H9 (cell line): ENCODE measurements around the gene BCL11B. TPM values are rescaled to one million over a fixed set of nuclear protein-coding genes. Genes with fewer than 3 reads are reported as not detected.

Experiments
- DNase-seq: peaks from one replicate; pipeline ENCODE4 v3.0.0-alpha.2; 2017
- H2AFZ ChIP-seq: one replicate; pipeline ENCODE4 v1.6.1; 2013; ENCODE audit warnings: mild to moderate bottlenecking, low read length, control low read depth, moderate library complexity
- H2AK5ac ChIP-seq: 2 replicates; pipeline ENCODE4 v1.6.1; 2013; ENCODE audit warnings: low read length, control low read depth, mixed read lengths; ENCODE audit not compliant: insufficient read length
- H2BK120ac ChIP-seq: one replicate; pipeline ENCODE4 v1.6.1; 2013; ENCODE audit warnings: low read depth, mild to moderate bottlenecking, low read length, control low read depth, inconsistent platforms; ENCODE audit not compliant: poor library complexity, severe bottlenecking
- H2BK12ac ChIP-seq: 2 replicates; pipeline ENCODE4 v1.6.1; 2013; ENCODE audit warnings: low read length, control low read depth, mixed read lengths, low read depth; ENCODE audit not compliant: insufficient read length
- H2BK15ac ChIP-seq: 2 replicates; pipeline ENCODE4 v1.6.1; 2013; ENCODE audit warnings: low read depth, low read length, control low read depth
- H2BK20ac ChIP-seq: one replicate; pipeline ENCODE4 v1.6.1; 2013; ENCODE audit warnings: low read depth, mild to moderate bottlenecking, low read length, control low read depth, inconsistent platforms; ENCODE audit not compliant: poor library complexity, severe bottlenecking
- H2BK5ac ChIP-seq: 2 replicates; pipeline ENCODE4 v1.6.1; 2013; ENCODE audit warnings: low read length, control low read depth, mixed read lengths; ENCODE audit not compliant: insufficient read length
- H3K14ac ChIP-seq: 2 replicates; pipeline ENCODE4 v1.6.1; 2013; ENCODE audit warnings: low read length, control low read depth; ENCODE audit not compliant: insufficient read depth
- H3K18ac ChIP-seq: 2 replicates; pipeline ENCODE4 v1.6.1; 2013; ENCODE audit warnings: low read depth, mild to moderate bottlenecking, mixed read lengths, low read length, control low read depth; ENCODE audit not compliant: insufficient read length
- H3K23ac ChIP-seq: 2 replicates; pipeline ENCODE4 v1.6.1; 2013; ENCODE audit warnings: low read length, control low read depth, mixed read lengths, low read depth; ENCODE audit not compliant: insufficient read length
- H3K23me2 ChIP-seq: 2 replicates; pipeline ENCODE4 v1.6.1; 2013; ENCODE audit warnings: low read depth, mild to moderate bottlenecking, mixed read lengths, low read length, control low read depth; ENCODE audit not compliant: insufficient read length, poor library complexity, severe bottlenecking
- H3K27ac ChIP-seq: 2 replicates; pipeline ENCODE4 v1.5.1; 2013; ENCODE audit warnings: low read length, control low read depth, mixed read lengths, low read depth; ENCODE audit not compliant: insufficient read length
- H3K27me3 ChIP-seq: 2 replicates; pipeline ENCODE4 v1.6.1; 2013; ENCODE audit warnings: low read length, control low read depth, inconsistent platforms; ENCODE audit not compliant: insufficient read depth
- H3K4ac ChIP-seq: 2 replicates; pipeline ENCODE4 v1.6.1; 2013; ENCODE audit warnings: low read depth, mild to moderate bottlenecking, control low read depth, inconsistent platforms, low read length, moderate library complexity
- H3K4me1 ChIP-seq: 2 replicates; pipeline ENCODE4 v1.6.1; 2013; ENCODE audit warnings: low read length, control low read depth, inconsistent platforms; ENCODE audit not compliant: insufficient read depth
- H3K4me2 ChIP-seq: 2 replicates; pipeline ENCODE4 v1.6.1; 2013; ENCODE audit warnings: low read length, control low read depth, mixed read lengths; ENCODE audit not compliant: insufficient read length, insufficient read depth
- H3K56ac ChIP-seq: 2 replicates; pipeline ENCODE4 v1.6.1; 2013; ENCODE audit warnings: low read depth, mild to moderate bottlenecking, mixed read lengths, low read length, control low read depth; ENCODE audit not compliant: insufficient read length
- H3K79me1 ChIP-seq: 2 replicates; pipeline ENCODE4 v1.6.1; 2013; ENCODE audit warnings: low read depth, mild to moderate bottlenecking, moderate library complexity, low read length, control low read depth, inconsistent platforms; ENCODE audit not compliant: insufficient read depth, poor library complexity, severe bottlenecking
- H3K79me2 ChIP-seq: 2 replicates; pipeline ENCODE4 v1.6.1; 2013; ENCODE audit warnings: low read length, control low read depth, inconsistent platforms; ENCODE audit not compliant: insufficient read depth
- H3K9ac ChIP-seq: 2 replicates; pipeline ENCODE4 v1.6.1; 2013; ENCODE audit warnings: low read length, control low read depth, mixed read lengths; ENCODE audit not compliant: insufficient read length; ENCODE audit errors: extremely low read depth
- H3K9me3 ChIP-seq: one replicate; pipeline ENCODE4 v1.6.1; 2013; ENCODE audit warnings: low read depth, low read length, inconsistent platforms; ENCODE audit not compliant: control insufficient read depth
- H3T11ph ChIP-seq: one replicate; pipeline ENCODE4 v1.6.1; 2013; ENCODE audit warnings: mild to moderate bottlenecking, low read length, control low read depth, inconsistent platforms
- H4K20me1 ChIP-seq: one replicate; pipeline ENCODE4 v1.6.1; 2013; ENCODE audit not compliant: control insufficient read depth, insufficient read length, insufficient read depth
- H4K5ac ChIP-seq: 2 replicates; pipeline ENCODE4 v1.6.1; 2013; ENCODE audit warnings: low read depth, mild to moderate bottlenecking, mixed read lengths, low read length, control low read depth; ENCODE audit not compliant: insufficient read length
- H4K8ac ChIP-seq: replicated peaks from 2 replicates; pipeline ENCODE4 v1.6.1; 2013; ENCODE audit warnings: low read length, control low read depth, mixed read lengths, low read depth; ENCODE audit not compliant: insufficient read length
- H4K91ac ChIP-seq: 2 replicates; pipeline ENCODE4 v1.6.1; 2013; ENCODE audit warnings: low read depth, mild to moderate bottlenecking, moderate library complexity, mixed read lengths, low read length, control low read depth; ENCODE audit not compliant: insufficient read length
- H3K27ac Mint-ChIP-seq, 3 experiments: 2 replicates in 2 of 3; 3 replicates in 1 of 3; pipeline ENCODE4 v1.8.0; 2020 to 2021; ENCODE audit warnings: mixed read lengths in 3 of 3, mild to moderate bottlenecking in 1 of 3, moderate library complexity in 1 of 3
- H3K27me3 Mint-ChIP-seq: 2 replicates; pipeline ENCODE4 v1.8.0; 2021; ENCODE audit warnings: low read depth, mild to moderate bottlenecking, moderate library complexity, mixed read lengths
- H3K36me3 Mint-ChIP-seq, 3 experiments: 2 replicates in 2 of 3; 3 replicates in 1 of 3; pipeline ENCODE4 v1.8.0; 2020 to 2021; ENCODE audit warnings: low read depth in 3 of 3, mixed read lengths in 3 of 3; ENCODE audit not compliant: insufficient read depth in 1 of 3
- H3K4me1 Mint-ChIP-seq, 2 experiments: 2 replicates each; pipeline ENCODE4 v1.8.0; 2020; ENCODE audit warnings: mixed read lengths in 2 of 2
- H3K4me3 Mint-ChIP-seq, 2 experiments: 2 replicates in 1 of 2; 3 replicates in 1 of 2; pipeline ENCODE4 v1.8.0; 2020 to 2021; ENCODE audit warnings: mild to moderate bottlenecking in 2 of 2, mixed read lengths in 2 of 2, moderate library complexity in 1 of 2
- H3K9me3 Mint-ChIP-seq, 2 experiments: 2 replicates in 1 of 2; 3 replicates in 1 of 2; pipeline ENCODE4 v1.8.0; 2020; ENCODE audit warnings: mild to moderate bottlenecking in 2 of 2, mixed read lengths in 2 of 2, moderate library complexity in 1 of 2
- WGBS: extraction: QIAGEN DNeasy Blood & Tissue Kit; methylation state at CpG from one replicate; pipeline ENCODE4 v1.1.7; 2013; ENCODE audit warnings: missing lambda C conversion rate, low lambda C conversion rate, mixed read lengths; ENCODE audit not compliant: insufficient read length; ENCODE audit errors: extremely low coverage; 5-methylcytosine and 5-hydroxymethylcytosine counted together
- long read RNA-seq: library from polyadenylated mRNA; unstranded; transcript quantifications from one replicate; pipeline ENCODE4 v2.0.0, GENCODE V29; 2020
- total RNA-seq: library from RNA; stranded (reverse); gene quantifications from 2 replicates; pipeline ENCODE4 v1.2.1, GENCODE V29; 2021
- TF ChIP-seq, protein P1 (sequence below): fragments of 200-600 bp; sonication (generic); conservative IDR thresholded peaks from 3 replicates; pipeline ENCODE4 v1.8.0; 2021; ENCODE audit warnings: antibody characterized with exemption, mild to moderate bottlenecking

The BCL11B gene
- total RNA-seq = 4.9 and 5.1 TPM in 2 replicates
- long read RNA-seq, partial matches to known transcripts = 0 of 3 reads
- long read RNA-seq, other reads (novel, unspliced or antisense) = 3 of 3 reads

DNA sequence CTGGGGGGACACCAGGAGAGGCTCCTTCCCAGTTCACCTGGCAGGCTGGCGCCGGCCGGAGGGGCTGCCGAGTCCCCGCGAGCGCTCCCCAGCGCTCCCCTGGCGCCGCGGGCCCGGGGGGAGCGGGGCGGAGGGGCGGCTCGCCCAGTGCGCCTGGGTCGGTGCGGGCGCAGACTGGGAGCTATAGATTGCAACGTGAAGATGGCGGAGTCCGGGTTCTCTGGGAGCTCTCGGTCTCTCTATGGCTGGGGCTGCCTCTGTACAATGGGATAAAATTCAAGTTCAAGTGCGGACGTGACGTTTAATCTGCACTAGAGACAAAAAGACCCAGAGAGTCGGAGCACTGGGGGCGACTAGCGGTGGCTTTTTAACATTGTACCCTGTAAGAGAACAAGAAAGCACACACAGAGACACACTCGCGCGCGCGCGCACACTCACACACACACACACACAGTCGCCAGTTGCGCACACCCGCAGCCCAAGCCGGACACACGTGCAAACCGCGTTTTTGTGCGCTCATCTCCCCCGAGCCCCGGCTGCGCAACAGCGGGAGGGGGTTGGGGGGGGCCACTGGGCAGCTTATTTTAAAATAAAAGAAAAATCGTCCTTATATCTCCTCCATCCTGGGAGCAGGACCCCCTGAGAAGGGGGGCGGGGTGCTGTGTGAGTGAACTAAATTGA is at the start of gene BCL11B:
Gene BCL11B, minus strand, starts transcription at position 247 of the 681 bp plus-strand sequence. CDS start 979 bp downstream, outside the sequence.
- H2BK15ac ChIP-seq = no peak within 1 kb of the TSS; the same call in 1 of the 2 replicates
- H2BK20ac ChIP-seq = no peak within 1 kb of the TSS
- no peak within 1 kb of the TSS for H2BK120ac ChIP-seq
- TF ChIP-seq, protein P1, sequence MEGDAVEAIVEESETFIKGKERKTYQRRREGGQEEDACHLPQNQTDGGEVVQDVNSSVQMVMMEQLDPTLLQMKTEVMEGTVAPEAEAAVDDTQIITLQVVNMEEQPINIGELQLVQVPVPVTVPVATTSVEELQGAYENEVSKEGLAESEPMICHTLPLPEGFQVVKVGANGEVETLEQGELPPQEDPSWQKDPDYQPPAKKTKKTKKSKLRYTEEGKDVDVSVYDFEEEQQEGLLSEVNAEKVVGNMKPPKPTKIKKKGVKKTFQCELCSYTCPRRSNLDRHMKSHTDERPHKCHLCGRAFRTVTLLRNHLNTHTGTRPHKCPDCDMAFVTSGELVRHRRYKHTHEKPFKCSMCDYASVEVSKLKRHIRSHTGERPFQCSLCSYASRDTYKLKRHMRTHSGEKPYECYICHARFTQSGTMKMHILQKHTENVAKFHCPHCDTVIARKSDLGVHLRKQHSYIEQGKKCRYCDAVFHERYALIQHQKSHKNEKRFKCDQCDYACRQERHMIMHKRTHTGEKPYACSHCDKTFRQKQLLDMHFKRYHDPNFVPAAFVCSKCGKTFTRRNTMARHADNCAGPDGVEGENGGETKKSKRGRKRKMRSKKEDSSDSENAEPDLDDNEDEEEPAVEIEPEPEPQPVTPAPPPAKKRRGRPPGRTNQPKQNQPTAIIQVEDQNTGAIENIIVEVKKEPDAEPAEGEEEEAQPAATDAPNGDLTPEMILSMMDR = peak; percentile 65
- H3K4ac ChIP-seq = no peak within 1 kb of the TSS
- no peak within 1 kb of the TSS for H4K8ac ChIP-seq
- H4K5ac ChIP-seq = no peak within 1 kb of the TSS
- peaks cover 33% of the 10 kb centered on the region for H3K23me2 ChIP-seq
- no peak within 1 kb of the TSS for H2AK5ac ChIP-seq
- Mint-ChIP-seq H3K27me3 (peaks cover 41% of the 10 kb centered on the region), H3K9me3 (peaks cover 0 to 4% of the 10 kb centered on the region in 2 experiments; a peak in 1 of 5 replicates), H3K27ac (peak within 1 kb of the TSS; percentile 12 to 68 (median 27); a peak in 2 of 7 replicates), H3K36me3 (no peaks in the 10 kb centered on the region), H3K4me3 (peak within 1 kb of the TSS; percentile 80 to 84), H3K4me1 (peaks cover 36 to 62% of the 10 kb centered on the region in 2 experiments)
- no peak within 1 kb of the TSS for H3K27ac ChIP-seq
- H3K23ac ChIP-seq = no peak within 1 kb of the TSS
- WGBS = no CpG with 5 or more reads among the region's 50 CpGs
- H3K27me3 ChIP-seq = no peaks in the 10 kb centered on the region; the same call in 1 of the 2 replicates
- H3K18ac ChIP-seq = no peak within 1 kb of the TSS
- no peak within 1 kb of the TSS for H3K56ac ChIP-seq
- H4K20me1 ChIP-seq = no peaks in the 10 kb centered on the region
- H3K9ac ChIP-seq = no peak within 1 kb of the TSS
- no peak within 1 kb of the TSS for H4K91ac ChIP-seq
- no peak within 1 kb of the TSS for H3T11ph ChIP-seq
- 0 out of 2 replicates have a peak, but pooled peaks cover 7% of the 10 kb centered on the region for H3K4me1 ChIP-seq
- H2BK12ac ChIP-seq = no peak within 1 kb of the TSS
- no peaks in the 10 kb centered on the region for H3K9me3 ChIP-seq
- no peaks in the 10 kb centered on the region for H3K79me1 ChIP-seq
- H3K14ac ChIP-seq = 0 out of 2 replicates have a peak within 1 kb of the TSS, but pooled peaks have one; percentile 52
- H3K79me2 ChIP-seq = no peaks in the 10 kb centered on the region; the same call in 1 of the 2 replicates
- no peak within 1 kb of the TSS for H2AFZ ChIP-seq
- DNase-seq = peak; percentile 79
- H2BK5ac ChIP-seq = no peak within 1 kb of the TSS
- H3K4me2 ChIP-seq = peak within 1 kb of the TSS; percentile 98
